Retinal pigment epithelial cell (primary cell): Measurements from ENCODE around the gene HS3ST5.

ENCODE experiments used
- DNase-seq: peaks from one replicate; pipeline ENCODE4 v3.0.0-alpha.2; 2010; ENCODE audit warnings: low read depth
- H3K4me3 ChIP-seq: 2 replicates; pipeline ENCODE4 v1.5.1; 2011; ENCODE audit warnings: mild to moderate bottlenecking, low read length, control low read depth, moderate library complexity
- TF ChIP-seq, protein P1 (sequence below): conservative IDR thresholded peaks from 2 replicates; pipeline ENCODE4 v1.5.1; 2011; ENCODE audit warnings: low read depth, low read length, control low read depth, inconsistent platforms

Gene HS3ST5

DNA sequence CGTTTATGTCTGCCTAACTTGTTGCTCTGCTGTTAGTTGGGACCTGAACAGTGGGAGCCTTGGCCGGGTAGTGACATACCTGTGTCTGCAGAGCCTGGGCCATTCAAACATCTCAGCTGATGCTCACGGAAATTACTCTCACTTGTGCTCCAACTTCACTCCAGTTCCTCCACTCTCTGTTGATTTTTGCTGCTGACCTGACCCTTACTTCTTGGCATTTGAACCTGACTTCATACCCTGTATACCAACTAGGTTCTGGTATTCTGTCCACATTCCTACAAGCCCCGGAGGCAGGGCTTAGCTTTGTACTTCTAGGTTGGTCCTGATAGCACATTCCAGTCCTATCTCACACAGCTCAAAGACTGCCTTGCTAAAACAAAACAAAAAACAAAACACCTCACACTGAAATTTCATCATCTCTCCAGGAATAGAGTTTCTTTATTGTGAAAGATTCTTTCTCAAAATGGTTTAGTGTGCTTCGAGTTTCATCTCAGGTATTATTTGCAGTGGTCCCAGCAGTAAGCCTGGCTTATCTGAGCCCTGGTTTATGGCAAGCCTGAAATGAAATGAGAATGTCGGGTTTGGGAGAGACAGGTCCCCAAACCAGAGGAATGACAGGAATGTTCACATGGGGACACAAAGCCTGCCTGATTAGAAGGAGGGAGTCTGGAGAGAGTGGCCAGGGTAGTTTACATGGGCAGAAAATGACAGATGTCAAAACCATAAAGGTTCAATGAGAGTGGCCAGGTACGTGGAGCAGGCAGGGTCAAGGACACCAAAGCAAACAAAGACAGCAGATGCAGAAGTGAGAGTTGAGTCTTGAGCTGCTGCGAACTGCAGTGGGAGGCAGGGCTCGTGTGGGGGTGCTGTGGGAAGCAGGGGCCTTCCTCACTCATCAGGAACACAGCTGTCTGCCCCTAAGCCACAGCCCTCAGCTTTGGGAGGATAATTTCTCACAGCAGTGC, 197.7 kb downstream of the HS3ST5 start:
- TF ChIP-seq, protein P1, sequence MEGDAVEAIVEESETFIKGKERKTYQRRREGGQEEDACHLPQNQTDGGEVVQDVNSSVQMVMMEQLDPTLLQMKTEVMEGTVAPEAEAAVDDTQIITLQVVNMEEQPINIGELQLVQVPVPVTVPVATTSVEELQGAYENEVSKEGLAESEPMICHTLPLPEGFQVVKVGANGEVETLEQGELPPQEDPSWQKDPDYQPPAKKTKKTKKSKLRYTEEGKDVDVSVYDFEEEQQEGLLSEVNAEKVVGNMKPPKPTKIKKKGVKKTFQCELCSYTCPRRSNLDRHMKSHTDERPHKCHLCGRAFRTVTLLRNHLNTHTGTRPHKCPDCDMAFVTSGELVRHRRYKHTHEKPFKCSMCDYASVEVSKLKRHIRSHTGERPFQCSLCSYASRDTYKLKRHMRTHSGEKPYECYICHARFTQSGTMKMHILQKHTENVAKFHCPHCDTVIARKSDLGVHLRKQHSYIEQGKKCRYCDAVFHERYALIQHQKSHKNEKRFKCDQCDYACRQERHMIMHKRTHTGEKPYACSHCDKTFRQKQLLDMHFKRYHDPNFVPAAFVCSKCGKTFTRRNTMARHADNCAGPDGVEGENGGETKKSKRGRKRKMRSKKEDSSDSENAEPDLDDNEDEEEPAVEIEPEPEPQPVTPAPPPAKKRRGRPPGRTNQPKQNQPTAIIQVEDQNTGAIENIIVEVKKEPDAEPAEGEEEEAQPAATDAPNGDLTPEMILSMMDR, result no peak
- DNase-seq, result peak; percentile 10
- no peak overlapping the region for H3K4me3 ChIP-seq

DNA sequence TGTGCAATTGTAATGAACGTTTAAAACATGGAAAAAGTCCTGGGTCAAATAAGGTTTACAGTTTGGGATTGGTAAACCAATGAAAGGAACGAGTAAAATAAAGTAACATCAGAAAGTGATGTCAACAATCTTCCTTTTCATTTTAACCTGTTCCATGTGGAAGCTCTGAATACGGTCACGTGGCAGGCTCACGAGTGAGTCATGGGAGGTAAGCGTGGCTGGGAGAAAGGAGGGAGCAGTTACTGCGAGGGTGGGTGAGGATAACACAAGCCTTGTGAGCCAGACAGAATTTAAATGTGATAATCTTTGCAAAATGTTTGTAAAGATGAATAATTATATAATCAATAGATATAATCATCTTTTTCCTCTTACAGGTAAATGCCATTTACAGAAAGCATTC, 200.6 kb downstream of the HS3ST5 start:
- TF ChIP-seq, protein P1, result no peak
- H3K4me3 ChIP-seq, result no peak overlapping the region
- DNase-seq, result no peak

DNA sequence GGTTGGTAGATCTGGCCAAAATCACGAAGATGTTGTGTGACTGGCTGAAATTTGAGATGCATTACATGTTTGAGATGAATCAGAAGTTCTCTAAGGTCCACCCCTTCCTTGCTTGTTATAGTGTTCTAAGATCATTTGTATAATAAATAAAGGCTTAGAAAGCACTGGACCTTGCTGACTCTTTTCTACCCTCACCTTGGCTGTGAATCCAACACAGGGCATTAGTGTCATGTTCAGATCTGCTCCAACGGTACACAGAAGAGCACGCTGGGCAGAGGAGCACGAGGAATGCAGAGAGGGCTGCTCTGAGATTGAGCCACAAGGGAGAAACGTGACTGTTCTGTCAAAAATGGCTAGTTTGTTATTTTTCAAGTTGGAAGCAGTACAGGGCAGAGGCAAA, 202.4 kb downstream of the HS3ST5 start:
- DNase-seq, result no peak
- no peak overlapping the region for H3K4me3 ChIP-seq

DNA sequence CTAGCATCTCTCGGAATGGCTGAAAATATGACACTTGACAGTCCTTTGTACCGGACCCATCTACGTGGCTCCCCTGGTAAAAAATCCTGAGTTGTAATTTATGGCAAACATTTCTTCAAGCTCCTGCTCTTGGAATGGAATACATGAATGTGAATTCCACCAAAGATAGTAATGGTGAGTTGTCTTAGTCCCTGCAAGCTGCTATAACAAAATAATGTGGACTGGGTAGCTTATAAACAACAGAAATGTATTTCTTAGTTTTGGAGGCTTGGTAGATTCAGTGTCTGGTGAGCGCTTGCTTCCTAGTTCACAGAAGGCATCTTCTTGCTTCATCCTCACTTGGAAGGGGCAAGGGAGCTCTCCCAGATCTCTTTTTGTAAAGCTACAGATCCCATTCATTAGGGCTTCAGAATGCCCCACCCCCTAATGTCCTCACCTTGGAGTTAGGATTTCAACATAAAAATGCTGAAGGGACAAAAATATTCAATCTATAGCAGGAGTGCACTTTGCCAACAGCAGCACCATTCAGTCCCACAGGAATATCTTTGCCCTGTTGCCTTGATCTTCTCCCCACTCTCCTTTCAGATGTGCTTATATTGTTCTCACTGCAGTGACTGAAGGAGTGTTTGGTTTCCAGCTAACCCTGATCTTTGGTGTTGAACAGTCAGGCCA, 204.1 kb downstream of the HS3ST5 start:
- TF ChIP-seq, protein P1, result no peak
- DNase-seq, result no peak
- no peak overlapping the region for H3K4me3 ChIP-seq

More for the DNA sequence above, 202.4 kb downstream of the HS3ST5 start:
- TF ChIP-seq, protein P1, result no peak

DNA sequence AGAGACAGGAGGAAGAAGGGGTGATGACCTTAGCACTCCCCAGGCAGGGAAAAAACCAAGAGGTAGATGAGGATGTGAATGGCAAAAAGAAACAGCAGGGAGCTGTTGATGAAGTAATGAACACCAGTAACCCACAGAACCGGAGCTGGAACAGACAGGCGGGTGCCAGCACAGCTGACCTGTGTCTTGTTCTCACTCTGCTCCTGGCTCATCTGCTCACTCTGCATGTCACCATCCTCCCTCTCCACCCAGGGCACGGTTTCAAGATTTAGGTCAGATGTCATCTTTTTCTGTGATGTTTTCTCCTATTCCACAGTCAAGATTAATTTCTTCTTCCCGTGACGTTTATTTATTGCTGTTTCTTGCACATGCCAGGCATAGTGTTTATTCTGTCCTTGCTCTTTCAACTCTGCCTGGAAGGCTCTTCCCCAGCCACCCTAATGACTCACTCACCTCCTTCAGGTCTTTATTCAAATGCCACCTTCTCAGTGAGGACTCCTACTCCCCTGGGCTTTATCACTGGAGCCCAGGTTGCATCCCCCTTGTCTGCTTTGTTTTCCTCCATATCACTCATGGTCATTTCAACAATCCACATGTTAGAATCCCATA, 207.4 kb downstream of the HS3ST5 start:
- no peak for DNase-seq
- TF ChIP-seq, protein P1, result no peak

DNA sequence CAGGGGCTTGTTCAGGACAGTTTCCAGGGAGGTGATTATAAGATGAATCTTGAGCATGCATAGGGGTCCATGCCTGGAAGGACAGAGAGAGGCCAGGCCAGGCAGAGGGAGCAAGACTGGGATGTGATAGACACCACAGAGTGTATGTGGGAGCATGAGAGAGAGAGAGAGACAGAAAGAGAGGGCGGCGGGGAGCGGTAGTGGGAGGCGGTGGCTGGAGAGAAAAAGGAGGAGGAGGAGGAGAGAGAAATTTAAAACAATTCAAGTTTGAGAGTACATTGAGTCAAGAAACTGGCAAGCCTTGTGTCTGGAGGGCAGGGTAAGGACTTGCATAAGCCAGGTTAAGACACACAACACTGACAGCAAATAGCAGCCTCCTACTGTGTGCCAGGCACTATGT, 209.0 kb downstream of the HS3ST5 start:
- TF ChIP-seq, protein P1, result no peak

More for the DNA sequence above, 207.4 kb downstream of the HS3ST5 start:
- H3K4me3 ChIP-seq, result no peak overlapping the region

More for the DNA sequence above, 209.0 kb downstream of the HS3ST5 start:
- H3K4me3 ChIP-seq, result no peak overlapping the region
- DNase-seq, result no peak
